MM.1S (cell line): ENCODE data around the gene MLLT1.

Source experiments
- DNase-seq: peaks from one replicate; pipeline ENCODE4 v3.0.0-alpha.2; 2015
- H2AFZ ChIP-seq: fragments of 300-600 bp; sonication (generic); 2 replicates; pipeline ENCODE4 v1.6.0; 2016; ENCODE audit warnings: antibody characterized with exemption, low read length
- H3F3A ChIP-seq: fragments of 300-600 bp; sonication (generic); 2 replicates; pipeline ENCODE4 v1.6.1; 2016; ENCODE audit warnings: mild to moderate bottlenecking, antibody characterized with exemption, low read length, moderate library complexity, mixed read lengths; ENCODE audit not compliant: insufficient read depth
- H3K27ac ChIP-seq: fragments of 300-600 bp; sonication (generic); 2 replicates; pipeline ENCODE4 v1.5.1; 2016; ENCODE audit warnings: mild to moderate bottlenecking, low read length
- H3K27me3 ChIP-seq: fragments of 300-600 bp; sonication (generic); replicated peaks from 2 replicates; pipeline ENCODE4 v1.6.0; 2016; ENCODE audit warnings: low read length; ENCODE audit not compliant: insufficient read depth
- H3K36me3 ChIP-seq: fragments of 300-600 bp; sonication (generic); replicated peaks from 2 replicates; pipeline ENCODE4 v1.6.1; 2016; ENCODE audit warnings: mild to moderate bottlenecking, low read length, mixed read lengths; ENCODE audit not compliant: insufficient read depth
- H3K4me1 ChIP-seq: fragments of 300-600 bp; sonication (generic); 2 replicates; pipeline ENCODE4 v1.6.1; 2016; ENCODE audit warnings: low read length, mixed read lengths
- H3K4me2 ChIP-seq: fragments of 300-600 bp; sonication (generic); 2 replicates; pipeline ENCODE4 v1.6.0; 2016; ENCODE audit warnings: low read depth, low read length
- H3K4me3 ChIP-seq: fragments of 300-600 bp; sonication (generic); 2 replicates; pipeline ENCODE4 v1.5.1; 2016; ENCODE audit warnings: low read length, mixed read lengths
- H3K79me2 ChIP-seq: fragments of 300-600 bp; sonication (generic); 2 replicates; pipeline ENCODE4 v1.6.1; 2016; ENCODE audit warnings: mixed run types, low read length, mixed read lengths
- H3K9ac ChIP-seq: fragments of 300-600 bp; sonication (generic); 2 replicates; pipeline ENCODE4 v1.6.1; 2016; ENCODE audit warnings: low read length, mixed read lengths
- H3K9me2 ChIP-seq: fragments of 300-600 bp; sonication (generic); replicated peaks from 2 replicates; pipeline ENCODE4 v1.6.1; 2016; ENCODE audit warnings: mild to moderate bottlenecking, low read length, mixed read lengths; ENCODE audit not compliant: insufficient read depth
- H3K9me3 ChIP-seq: fragments of 300-600 bp; sonication (generic); replicated peaks from 2 replicates; pipeline ENCODE4 v1.6.1; 2016; ENCODE audit warnings: mild to moderate bottlenecking, low read length, mixed read lengths; ENCODE audit not compliant: insufficient read depth
- H4K20me1 ChIP-seq: fragments of 300-600 bp; sonication (generic); 2 replicates; pipeline ENCODE4 v1.6.1; 2016; ENCODE audit warnings: mild to moderate bottlenecking, low read length, moderate library complexity, mixed read lengths; ENCODE audit not compliant: insufficient read depth
- CTCF ChIP-seq: fragments of 300-600 bp; sonication (generic); IDR thresholded peaks from 2 replicates; pipeline ENCODE4 v1.5.1; 2016; ENCODE audit warnings: antibody characterized with exemption, low read length, mixed read lengths
- EZH2 ChIP-seq: fragments of 300-600 bp; sonication (generic); optimal IDR thresholded peaks from 2 replicates; pipeline ENCODE3; 2017; ENCODE audit warnings: low read depth, mild to moderate bottlenecking, antibody characterized with exemption, low read length, mixed read lengths
- EZH2phosphoT487 ChIP-seq: fragments of 300-600 bp; sonication (generic); IDR thresholded peaks from 2 replicates; pipeline ENCODE4 v1.6.1; 2018; ENCODE audit warnings: antibody characterized with exemption, low read length

MLLT1 gene

GRCh38 chr19:6232601-6233055 is 47.1 kb downstream of the MLLT1 start:
- H2AFZ ChIP-seq, result no peak overlapping the region
- H3K4me1 ChIP-seq, result no peaks in the 10 kb centered on the region
- no peak overlapping the region for H3K4me2 ChIP-seq
- H3K27me3 ChIP-seq, result no peaks in the 10 kb centered on the region
- no peaks in the 10 kb centered on the region for H3K9me2 ChIP-seq
- TF ChIP-seq EZH2phosphoT487, result no peak
- no peak for TF ChIP-seq EZH2
- TF ChIP-seq CTCF, result no peak
- no peak overlapping the region for H3K4me3 ChIP-seq
- H3K9ac ChIP-seq, result no peak overlapping the region
- no peaks in the 10 kb centered on the region for H3F3A ChIP-seq
- DNase-seq, result no peak
- no peaks in the 10 kb centered on the region for H3K36me3 ChIP-seq
- no peak overlapping the region for H3K27ac ChIP-seq
- H3K79me2 ChIP-seq, result peaks cover 97% of the 10 kb centered on the region
- H4K20me1 ChIP-seq, result peaks cover 6% of the 10 kb centered on the region; the same call in 1 of the 2 replicates
- H3K9me3 ChIP-seq, result no peaks in the 10 kb centered on the region

GRCh38 chr19:6230991-6231448 is 48.8 kb downstream of the MLLT1 start:
- no peak for TF ChIP-seq EZH2phosphoT487
- TF ChIP-seq EZH2, result no peak
- no peak for TF ChIP-seq CTCF
- Histone ChIP-seq H3K9ac (no peak overlapping the region), H3K4me2 (no peak overlapping the region), H3K27me3 (no peaks in the 10 kb centered on the region), H3K9me2 (no peaks in the 10 kb centered on the region), H3K36me3 (no peaks in the 10 kb centered on the region), H3K27ac (no peak overlapping the region), H3K79me2 (peaks cover 88% of the 10 kb centered on the region), H3F3A (no peaks in the 10 kb centered on the region), H3K9me3 (no peaks in the 10 kb centered on the region), H2AFZ (no peak overlapping the region), H3K4me1 (no peaks in the 10 kb centered on the region), H3K4me3 (no peak overlapping the region), H4K20me1 (peaks cover 6% of the 10 kb centered on the region; the same call in 1 of the 2 replicates)
- DNase-seq, result no peak

- H3K9me2 ChIP-seq, result no peaks in the 10 kb centered on the region
- no peaks in the 10 kb centered on the region for H3K4me1 ChIP-seq
- H3K79me2 ChIP-seq, result peaks cover 87% of the 10 kb centered on the region
- H3K36me3 ChIP-seq, result no peaks in the 10 kb centered on the region
- no peak overlapping the region for H3K4me2 ChIP-seq
- DNase-seq, result no peak
- H4K20me1 ChIP-seq, result peaks cover 6% of the 10 kb centered on the region; the same call in 1 of the 2 replicates
- TF ChIP-seq CTCF (no peak), EZH2 (no peak), EZH2phosphoT487 (no peak)
- H3K27ac ChIP-seq, result no peak overlapping the region
- no peak overlapping the region for H2AFZ ChIP-seq
- H3K9ac ChIP-seq, result no peak overlapping the region
- no peak overlapping the region for H3K4me3 ChIP-seq
- H3K27me3 ChIP-seq, result no peaks in the 10 kb centered on the region
- no peaks in the 10 kb centered on the region for H3F3A ChIP-seq
- H3K9me3 ChIP-seq, result no peaks in the 10 kb centered on the region
Measured at GRCh38 chr19:6229951-6230712, 49.6 kb downstream of the MLLT1 start.
